Prostate gland (tissue), 2 donors: ENCODE measurements around the gene ARHGDIG.

ENCODE experiments used
- POLR2A ChIP-seq: fragments of 450-650 bp; IDR thresholded peaks from one replicate; pipeline ENCODE4 v1.6.1; 2016; ENCODE audit warnings: antibody characterized with exemption, mild to moderate bottlenecking
- TF ChIP-seq, protein P1 (sequence below), 4 experiments: fragments of 200-600 bp in 2 of 4; fragments of 450-650 bp in 2 of 4; sonication (generic) in 2 of 4; IDR thresholded peaks; 1 replicate in 3 of 4; 2 replicates in 1 of 4; pipeline ENCODE4 v1.5.1; 2016 to 2019; ENCODE audit warnings: antibody characterized with exemption in 4 of 4, mild to moderate bottlenecking in 2 of 4, moderate library complexity in 2 of 4

DNA sequence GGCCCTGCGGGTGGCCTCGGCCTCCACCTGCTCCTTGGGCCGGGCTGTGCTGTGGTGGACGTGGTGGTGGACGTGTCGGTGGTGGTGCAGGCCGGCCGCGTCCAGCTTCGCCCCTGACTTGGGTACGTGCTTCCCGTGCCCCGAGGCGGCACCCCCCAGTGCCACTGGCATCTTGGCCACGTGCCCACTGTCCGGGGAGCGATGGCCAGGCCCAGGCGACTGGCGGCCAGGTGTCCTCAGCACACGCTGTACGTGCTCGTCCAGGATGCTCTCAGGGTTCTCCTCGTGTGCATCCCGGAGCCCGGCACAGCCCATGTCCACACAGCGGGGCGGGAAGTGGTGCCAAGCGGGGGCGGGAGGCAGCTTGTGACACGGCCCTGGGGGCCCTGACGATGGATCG, 17.4 kb downstream of the ARHGDIG start:
- TF ChIP-seq, protein P1, sequence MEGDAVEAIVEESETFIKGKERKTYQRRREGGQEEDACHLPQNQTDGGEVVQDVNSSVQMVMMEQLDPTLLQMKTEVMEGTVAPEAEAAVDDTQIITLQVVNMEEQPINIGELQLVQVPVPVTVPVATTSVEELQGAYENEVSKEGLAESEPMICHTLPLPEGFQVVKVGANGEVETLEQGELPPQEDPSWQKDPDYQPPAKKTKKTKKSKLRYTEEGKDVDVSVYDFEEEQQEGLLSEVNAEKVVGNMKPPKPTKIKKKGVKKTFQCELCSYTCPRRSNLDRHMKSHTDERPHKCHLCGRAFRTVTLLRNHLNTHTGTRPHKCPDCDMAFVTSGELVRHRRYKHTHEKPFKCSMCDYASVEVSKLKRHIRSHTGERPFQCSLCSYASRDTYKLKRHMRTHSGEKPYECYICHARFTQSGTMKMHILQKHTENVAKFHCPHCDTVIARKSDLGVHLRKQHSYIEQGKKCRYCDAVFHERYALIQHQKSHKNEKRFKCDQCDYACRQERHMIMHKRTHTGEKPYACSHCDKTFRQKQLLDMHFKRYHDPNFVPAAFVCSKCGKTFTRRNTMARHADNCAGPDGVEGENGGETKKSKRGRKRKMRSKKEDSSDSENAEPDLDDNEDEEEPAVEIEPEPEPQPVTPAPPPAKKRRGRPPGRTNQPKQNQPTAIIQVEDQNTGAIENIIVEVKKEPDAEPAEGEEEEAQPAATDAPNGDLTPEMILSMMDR (IDR thresholded peaks at IDR 0.05) = no peak
- no peak for TF ChIP-seq POLR2A
